Measurements from ENCODE around the gene ZBTB14. TPM values are rescaled to one million over a fixed set of nuclear protein-coding genes. Genes with fewer than 3 reads are reported as not detected.

ZBTB14 gene, protein sequence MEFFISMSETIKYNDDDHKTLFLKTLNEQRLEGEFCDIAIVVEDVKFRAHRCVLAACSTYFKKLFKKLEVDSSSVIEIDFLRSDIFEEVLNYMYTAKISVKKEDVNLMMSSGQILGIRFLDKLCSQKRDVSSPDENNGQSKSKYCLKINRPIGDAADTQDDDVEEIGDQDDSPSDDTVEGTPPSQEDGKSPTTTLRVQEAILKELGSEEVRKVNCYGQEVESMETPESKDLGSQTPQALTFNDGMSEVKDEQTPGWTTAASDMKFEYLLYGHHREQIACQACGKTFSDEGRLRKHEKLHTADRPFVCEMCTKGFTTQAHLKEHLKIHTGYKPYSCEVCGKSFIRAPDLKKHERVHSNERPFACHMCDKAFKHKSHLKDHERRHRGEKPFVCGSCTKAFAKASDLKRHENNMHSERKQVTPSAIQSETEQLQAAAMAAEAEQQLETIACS
- 9.9 and 27.7 TPM in 2 replicates for total RNA-seq

GRCh38 chr18:5295231-5295920, at the start of gene ZBTB14:
ZBTB14 (minus strand) TSS chr18:5295726; CDS start chr18:5293246, 2,480 bp downstream.

Other genes with a start within 250 kb of the ZBTB14 start
- gene AKAIN1, start 98.5 kb downstream of the ZBTB14 start, total RNA-seq = not detected in 2 replicates
- gene EPB41L3, start 248.3 kb upstream of the ZBTB14 start, total RNA-seq = 36.1 and 42.1 TPM in 2 replicates